CD4-positive, alpha-beta T cell (primary cell): ENCODE results near the gene ATP2A3. TPM values are rescaled to one million over a fixed set of nuclear protein-coding genes. Genes with fewer than 3 reads are reported as not detected.

Source experiments
- ATAC-seq: fragments of 200-7000 bp; cut with Tn5 transposase; one replicate; pipeline ENCODE4 v1.10.0; 2022; ENCODE audit warnings: mild to moderate bottlenecking; ENCODE audit not compliant: poor library complexity
- CTCF ChIA-PET: fragments of 350-600 bp; sonication (Branson Sonifier 250); formaldehyde crosslinking; loops from one replicate; lab custom pipeline; 2021; ENCODE audit warnings: antibody characterized with exemption, inconsistent platforms; lab: Charles Lee
- POLR2A ChIA-PET: fragments of 350-600 bp; sonication (Branson Sonifier 250); formaldehyde crosslinking; loops from one replicate; lab custom pipeline; 2021; ENCODE audit warnings: antibody characterized with exemption, inconsistent platforms; lab: Charles Lee
- DNase-seq, 14 experiments: peaks; one replicate each; pipeline ENCODE4 v3.0.0-alpha.2; 2013 to 2020; ENCODE audit warnings: mixed read lengths in 2 of 14
- H3K27ac ChIP-seq, 2 donors: one replicate each; pipeline versions ENCODE4 v1.5.1 to v1.7.0; 2013; ENCODE audit warnings: low read length in 2 of 2, low read depth in 1 of 2, mild to moderate bottlenecking in 1 of 2
- H3K27me3 ChIP-seq, 2 experiments: 1 replicate in 1 of 2; 2 replicates in 1 of 2; pipeline versions ENCODE4 v1.6.1 to v1.7.0; 2013; ENCODE audit warnings: low read length in 2 of 2, control low read depth in 1 of 2, mild to moderate bottlenecking in 1 of 2, moderate library complexity in 1 of 2; ENCODE audit not compliant: insufficient read depth in 2 of 2, control insufficient read depth in 1 of 2
- H3K36me3 ChIP-seq: one replicate; pipeline ENCODE4 v1.6.1; 2013; ENCODE audit warnings: low read length, control low read depth; ENCODE audit not compliant: insufficient read depth
- H3K4me1 ChIP-seq: one replicate; pipeline ENCODE4 v1.6.1; 2013; ENCODE audit warnings: low read length, control low read depth; ENCODE audit not compliant: insufficient read depth
- H3K4me3 ChIP-seq: one replicate; pipeline ENCODE4 v1.5.1; 2013; ENCODE audit warnings: mild to moderate bottlenecking, low read length, moderate library complexity
- H3K9me3 ChIP-seq, 2 experiments: 1 replicate in 1 of 2; 2 replicates in 1 of 2; pipeline versions ENCODE4 v1.6.1 to v1.7.0; 2013; ENCODE audit warnings: low read length in 2 of 2, mild to moderate bottlenecking in 2 of 2, control low read depth in 1 of 2, moderate library complexity in 1 of 2; ENCODE audit not compliant: control insufficient read depth in 1 of 2, insufficient read depth in 1 of 2
- H3K27ac Mint-ChIP-seq: one replicate; pipeline ENCODE4 v1.8.0; 2020; ENCODE audit warnings: mixed read lengths
- H3K27me3 Mint-ChIP-seq: one replicate; pipeline ENCODE4 v1.8.0; 2021; ENCODE audit warnings: mixed read lengths
- H3K36me3 Mint-ChIP-seq: one replicate; pipeline ENCODE4 v1.8.0; 2021; ENCODE audit warnings: low read depth, mixed read lengths
- H3K4me1 Mint-ChIP-seq: one replicate; pipeline ENCODE4 v1.8.0; 2021; ENCODE audit warnings: low read depth, mixed read lengths
- H3K4me3 Mint-ChIP-seq: one replicate; pipeline ENCODE4 v1.8.0; 2020; ENCODE audit warnings: mild to moderate bottlenecking, mixed read lengths
- H3K9me3 Mint-ChIP-seq: one replicate; pipeline ENCODE4 v1.8.0; 2020; ENCODE audit warnings: mixed read lengths
- intact Hi-C, 2 experiments: fragments of 100-400 bp; cut with DNase I in 1 of 2; cut with micrococcal nuclease in 1 of 2; formaldehyde crosslinking; loops; one replicate each; pipeline versions ENCODE4 v1.15.1 to v1.9.0; 2023 to 2025; cut with DNase I, micrococcal nuclease
- total RNA-seq, 174 experiments: library from RNA in 2 of 174; stranded (reverse) in 2 of 174; gene quantifications; one replicate each; pipeline ENCODE4 v1.2.3 and lab custom pipeline; 2021 to 2026
- TF ChIP-seq, protein P1 (sequence below): fragments of 200-600 bp; IDR thresholded peaks from one replicate; pipeline ENCODE4 v1.8.0; 2022; ENCODE audit warnings: antibody characterized with exemption, mild to moderate bottlenecking

Gene ATP2A3
- total RNA-seq, 2 experiments from 2014 or later: 197 to 199 TPM

DNA sequence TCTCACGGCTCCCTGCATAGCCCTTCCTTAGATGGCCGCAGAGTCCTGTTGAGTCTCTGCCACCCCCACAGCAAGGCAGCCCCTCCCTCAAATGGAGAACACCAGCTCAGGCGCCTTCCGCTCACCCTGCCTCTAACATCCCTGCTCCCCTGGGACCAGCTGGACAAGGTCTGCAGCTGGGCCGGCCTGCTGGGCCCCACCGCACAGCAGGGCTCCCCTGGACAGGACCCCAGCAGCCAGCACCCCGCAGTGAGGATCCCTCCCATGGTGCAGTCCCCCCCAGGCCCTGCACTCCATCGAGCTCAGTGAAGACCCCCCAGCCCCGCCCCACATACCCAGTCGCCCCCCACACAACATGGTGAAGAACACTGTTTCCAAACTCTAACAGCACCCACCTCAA, 10.2 kb downstream of the ATP2A3 start:
- H3K4me3 ChIP-seq: no peak overlapping the region
- TF ChIP-seq, protein P1, sequence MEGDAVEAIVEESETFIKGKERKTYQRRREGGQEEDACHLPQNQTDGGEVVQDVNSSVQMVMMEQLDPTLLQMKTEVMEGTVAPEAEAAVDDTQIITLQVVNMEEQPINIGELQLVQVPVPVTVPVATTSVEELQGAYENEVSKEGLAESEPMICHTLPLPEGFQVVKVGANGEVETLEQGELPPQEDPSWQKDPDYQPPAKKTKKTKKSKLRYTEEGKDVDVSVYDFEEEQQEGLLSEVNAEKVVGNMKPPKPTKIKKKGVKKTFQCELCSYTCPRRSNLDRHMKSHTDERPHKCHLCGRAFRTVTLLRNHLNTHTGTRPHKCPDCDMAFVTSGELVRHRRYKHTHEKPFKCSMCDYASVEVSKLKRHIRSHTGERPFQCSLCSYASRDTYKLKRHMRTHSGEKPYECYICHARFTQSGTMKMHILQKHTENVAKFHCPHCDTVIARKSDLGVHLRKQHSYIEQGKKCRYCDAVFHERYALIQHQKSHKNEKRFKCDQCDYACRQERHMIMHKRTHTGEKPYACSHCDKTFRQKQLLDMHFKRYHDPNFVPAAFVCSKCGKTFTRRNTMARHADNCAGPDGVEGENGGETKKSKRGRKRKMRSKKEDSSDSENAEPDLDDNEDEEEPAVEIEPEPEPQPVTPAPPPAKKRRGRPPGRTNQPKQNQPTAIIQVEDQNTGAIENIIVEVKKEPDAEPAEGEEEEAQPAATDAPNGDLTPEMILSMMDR: no peak
- peaks cover 81% of the 10 kb centered on the region for H3K36me3 ChIP-seq
- Mint-ChIP-seq H3K27ac (no peak overlapping the region), H3K4me1 (peaks cover 28% of the 10 kb centered on the region), H3K4me3 (no peak overlapping the region), H3K9me3 (no peaks in the 10 kb centered on the region), H3K27me3 (no peaks in the 10 kb centered on the region), H3K36me3 (peaks cover 49% of the 10 kb centered on the region)
- no peaks in the 10 kb centered on the region for H3K9me3 ChIP-seq
- no peak for ATAC-seq
- intact Hi-C loops: no loop called here
- H3K4me1 ChIP-seq: peaks cover 35% of the 10 kb centered on the region
- ChIA-PET POLR2A (interaction anchor here (1.0 kb wide), 1 partner anchor 11 kb away, joined by 4 read pairs; no protein-coding TSS in a partner anchor), CTCF (no interaction called here)
- H3K27me3 ChIP-seq: no peaks in the 10 kb centered on the region
- DNase-seq: no peak
- no peak overlapping the region for H3K27ac ChIP-seq

DNA sequence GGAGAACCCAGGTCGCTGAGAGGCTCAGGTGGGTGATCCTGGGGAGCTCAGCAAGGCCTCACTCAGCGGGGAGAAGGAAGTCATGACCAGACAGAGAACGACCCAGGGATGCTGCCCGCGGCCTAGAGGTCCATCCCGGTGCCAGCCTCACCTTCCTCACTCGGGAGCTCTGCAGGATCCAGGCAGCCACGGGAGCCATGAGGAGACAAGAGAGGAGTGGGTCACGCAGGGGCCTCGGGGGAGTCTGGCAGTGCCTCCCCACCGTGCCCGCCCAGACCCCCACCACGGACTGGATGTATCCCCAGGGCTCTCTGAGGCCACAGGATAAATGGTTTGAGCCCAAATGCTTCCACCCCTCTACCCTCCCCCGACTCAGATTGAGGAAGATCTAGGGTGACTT, 10.7 kb downstream of the ATP2A3 start:
- no peak for DNase-seq
- Histone ChIP-seq H3K27me3 (no peaks in the 10 kb centered on the region), H3K36me3 (peaks cover 84% of the 10 kb centered on the region), H3K4me3 (no peak overlapping the region), H3K4me1 (peaks cover 33% of the 10 kb centered on the region), H3K9me3 (no peaks in the 10 kb centered on the region), H3K27ac (no peak overlapping the region)
- no peak for ATAC-seq
- ChIA-PET POLR2A (no interaction called here), CTCF (no interaction called here)
- H3K4me1 Mint-ChIP-seq: peaks cover 26% of the 10 kb centered on the region
- no peak overlapping the region for H3K4me3 Mint-ChIP-seq
- H3K27me3 Mint-ChIP-seq: no peaks in the 10 kb centered on the region
- TF ChIP-seq, protein P1: no peak
- intact Hi-C loops: no loop called here
- no peak overlapping the region for H3K27ac Mint-ChIP-seq
- peaks cover 54% of the 10 kb centered on the region for H3K36me3 Mint-ChIP-seq
- H3K9me3 Mint-ChIP-seq: no peaks in the 10 kb centered on the region

- no peaks in the 10 kb centered on the region for H3K9me3 ChIP-seq
- H3K36me3 Mint-ChIP-seq: peaks cover 52% of the 10 kb centered on the region
- POLR2A ChIA-PET: no interaction called here
- no peak overlapping the region for H3K27ac ChIP-seq
- no peak overlapping the region for H3K27ac Mint-ChIP-seq
- peaks cover 85% of the 10 kb centered on the region for H3K36me3 ChIP-seq
- ATAC-seq (no peak), DNase-seq (no peak)
- H3K4me3 ChIP-seq: no peak overlapping the region
- intact Hi-C loops: no loop called here
- no peak overlapping the region for H3K4me3 Mint-ChIP-seq
- peaks cover 12% of the 10 kb centered on the region for H3K4me1 Mint-ChIP-seq
- H3K9me3 Mint-ChIP-seq: no peaks in the 10 kb centered on the region
- no peaks in the 10 kb centered on the region for H3K27me3 ChIP-seq
- H3K27me3 Mint-ChIP-seq: no peaks in the 10 kb centered on the region
- CTCF ChIA-PET: no interaction called here
- peaks cover 21% of the 10 kb centered on the region for H3K4me1 ChIP-seq
- TF ChIP-seq, protein P1: no peak
Observed at GRCh38 chr17:3952186-3952585, 12.1 kb downstream of the ATP2A3 start.
